Measurements from ENCODE around the gene IRF2BP2.

DNA sequence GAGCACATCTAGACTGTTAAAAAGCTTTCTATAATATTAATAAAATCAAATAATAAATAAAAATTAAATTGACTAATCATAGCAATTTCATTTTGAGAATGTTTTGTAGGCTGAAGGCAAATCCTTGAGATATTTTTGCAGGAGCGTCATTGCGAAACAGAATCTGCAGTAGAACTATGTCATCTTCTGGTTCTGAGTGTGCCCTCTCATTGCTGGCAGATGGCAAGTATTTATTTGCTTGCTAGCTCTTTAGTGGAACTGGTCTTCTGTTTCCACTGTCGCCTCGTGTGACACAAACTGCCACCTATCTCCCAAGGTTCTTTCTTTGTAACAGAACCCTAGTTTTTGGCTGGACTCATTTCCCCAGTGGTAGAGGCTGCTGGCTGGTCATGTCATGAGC lies 19.0 kb upstream of the IRF2BP2 start:
- TF ChIP-seq ISL1 (CRISPR knock-in tag; IDR thresholded peaks at IDR 0.05) (no peak), ZNF8 (CRISPR knock-in tag; IDR thresholded peaks at IDR 0.05) (no peak), RARB (CRISPR knock-in tag; IDR thresholded peaks at IDR 0.05) (no peak), ZFP3 (CRISPR knock-in tag; IDR thresholded peaks at IDR 0.05) (no peak), PPARA (CRISPR knock-in tag; IDR thresholded peaks at IDR 0.05; ENCODE audit: borderline replicate concordance) (no peak), SNAI2 (CRISPR knock-in tag; IDR thresholded peaks at IDR 0.05) (no peak), OSR1 (CRISPR knock-in tag; IDR thresholded peaks at IDR 0.05) (0 out of 2 replicates have a peak, but pooled peaks have one; percentile 18), ARNTL (CRISPR knock-in tag; IDR thresholded peaks at IDR 0.05; ENCODE audit: borderline replicate concordance, low read depth) (no peak)
- TF ChIP-seq, protein P1, sequence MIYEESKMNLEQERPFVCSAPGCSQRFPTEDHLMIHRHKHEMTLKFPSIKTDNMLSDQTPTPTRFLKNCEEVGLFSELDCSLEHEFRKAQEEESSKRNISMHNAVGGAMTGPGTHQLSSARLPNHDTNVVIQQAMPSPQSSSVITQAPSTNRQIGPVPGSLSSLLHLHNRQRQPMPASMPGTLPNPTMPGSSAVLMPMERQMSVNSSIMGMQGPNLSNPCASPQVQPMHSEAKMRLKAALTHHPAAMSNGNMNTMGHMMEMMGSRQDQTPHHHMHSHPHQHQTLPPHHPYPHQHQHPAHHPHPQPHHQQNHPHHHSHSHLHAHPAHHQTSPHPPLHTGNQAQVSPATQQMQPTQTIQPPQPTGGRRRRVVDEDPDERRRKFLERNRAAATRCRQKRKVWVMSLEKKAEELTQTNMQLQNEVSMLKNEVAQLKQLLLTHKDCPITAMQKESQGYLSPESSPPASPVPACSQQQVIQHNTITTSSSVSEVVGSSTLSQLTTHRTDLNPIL (CRISPR knock-in tag; IDR thresholded peaks at IDR 0.05; ENCODE audit: low read depth): no peak
- TF ChIP-seq, protein P2, sequence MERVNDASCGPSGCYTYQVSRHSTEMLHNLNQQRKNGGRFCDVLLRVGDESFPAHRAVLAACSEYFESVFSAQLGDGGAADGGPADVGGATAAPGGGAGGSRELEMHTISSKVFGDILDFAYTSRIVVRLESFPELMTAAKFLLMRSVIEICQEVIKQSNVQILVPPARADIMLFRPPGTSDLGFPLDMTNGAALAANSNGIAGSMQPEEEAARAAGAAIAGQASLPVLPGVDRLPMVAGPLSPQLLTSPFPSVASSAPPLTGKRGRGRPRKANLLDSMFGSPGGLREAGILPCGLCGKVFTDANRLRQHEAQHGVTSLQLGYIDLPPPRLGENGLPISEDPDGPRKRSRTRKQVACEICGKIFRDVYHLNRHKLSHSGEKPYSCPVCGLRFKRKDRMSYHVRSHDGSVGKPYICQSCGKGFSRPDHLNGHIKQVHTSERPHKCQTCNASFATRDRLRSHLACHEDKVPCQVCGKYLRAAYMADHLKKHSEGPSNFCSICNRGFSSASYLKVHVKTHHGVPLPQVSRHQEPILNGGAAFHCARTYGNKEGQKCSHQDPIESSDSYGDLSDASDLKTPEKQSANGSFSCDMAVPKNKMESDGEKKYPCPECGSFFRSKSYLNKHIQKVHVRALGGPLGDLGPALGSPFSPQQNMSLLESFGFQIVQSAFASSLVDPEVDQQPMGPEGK (CRISPR knock-in tag; IDR thresholded peaks at IDR 0.05; ENCODE audit: borderline replicate concordance): no peak
- TF ChIP-seq, protein P3, sequence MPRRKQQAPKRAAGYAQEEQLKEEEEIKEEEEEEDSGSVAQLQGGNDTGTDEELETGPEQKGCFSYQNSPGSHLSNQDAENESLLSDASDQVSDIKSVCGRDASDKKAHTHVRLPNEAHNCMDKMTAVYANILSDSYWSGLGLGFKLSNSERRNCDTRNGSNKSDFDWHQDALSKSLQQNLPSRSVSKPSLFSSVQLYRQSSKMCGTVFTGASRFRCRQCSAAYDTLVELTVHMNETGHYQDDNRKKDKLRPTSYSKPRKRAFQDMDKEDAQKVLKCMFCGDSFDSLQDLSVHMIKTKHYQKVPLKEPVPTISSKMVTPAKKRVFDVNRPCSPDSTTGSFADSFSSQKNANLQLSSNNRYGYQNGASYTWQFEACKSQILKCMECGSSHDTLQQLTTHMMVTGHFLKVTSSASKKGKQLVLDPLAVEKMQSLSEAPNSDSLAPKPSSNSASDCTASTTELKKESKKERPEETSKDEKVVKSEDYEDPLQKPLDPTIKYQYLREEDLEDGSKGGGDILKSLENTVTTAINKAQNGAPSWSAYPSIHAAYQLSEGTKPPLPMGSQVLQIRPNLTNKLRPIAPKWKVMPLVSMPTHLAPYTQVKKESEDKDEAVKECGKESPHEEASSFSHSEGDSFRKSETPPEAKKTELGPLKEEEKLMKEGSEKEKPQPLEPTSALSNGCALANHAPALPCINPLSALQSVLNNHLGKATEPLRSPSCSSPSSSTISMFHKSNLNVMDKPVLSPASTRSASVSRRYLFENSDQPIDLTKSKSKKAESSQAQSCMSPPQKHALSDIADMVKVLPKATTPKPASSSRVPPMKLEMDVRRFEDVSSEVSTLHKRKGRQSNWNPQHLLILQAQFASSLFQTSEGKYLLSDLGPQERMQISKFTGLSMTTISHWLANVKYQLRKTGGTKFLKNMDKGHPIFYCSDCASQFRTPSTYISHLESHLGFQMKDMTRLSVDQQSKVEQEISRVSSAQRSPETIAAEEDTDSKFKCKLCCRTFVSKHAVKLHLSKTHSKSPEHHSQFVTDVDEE (CRISPR knock-in tag; IDR thresholded peaks at IDR 0.05): no peak

Measured in SK-N-SH treated with all-trans-retinoic acid at 6 μM for 48 hours (cell line).